GM12891 (cell line): Measurements from ENCODE around the gene ZNF71.

Experiments used
- POLR2A ChIP-seq: IDR thresholded peaks from 2 replicates; pipeline ENCODE4 v1.6.1; 2011; ENCODE audit warnings: low read depth, low read length, control low read depth
- POLR2AphosphoS5 ChIP-seq: IDR thresholded peaks from 2 replicates; pipeline ENCODE4 v1.6.1; 2011; ENCODE audit warnings: low read depth, low read length, control low read depth
- POU2F2 ChIP-seq: IDR thresholded peaks from 2 replicates; pipeline ENCODE4 v1.6.1; 2011; ENCODE audit warnings: low read depth, mild to moderate bottlenecking, control low read depth, low read length, moderate library complexity
- SPI1 ChIP-seq: IDR thresholded peaks from 2 replicates; pipeline ENCODE4 v1.6.1; 2011; ENCODE audit warnings: low read depth, low read length, control low read depth
- TAF1 ChIP-seq: IDR thresholded peaks from 2 replicates; pipeline ENCODE4 v1.6.1; 2011; ENCODE audit warnings: low read depth, low read length, control low read depth

GRCh38 chr19:56595548-56595899, 422 bp downstream of the ZNF71 start:
- TF ChIP-seq TAF1 (no peak), SPI1 (no peak), POLR2A (no peak), POLR2AphosphoS5 (no peak), POU2F2 (no peak)
